Neural cell (in vitro differentiated cells): Measurements from ENCODE around the gene FARSA. TPM values are rescaled to one million over a fixed set of nuclear protein-coding genes. Genes with fewer than 3 reads are reported as not detected.

Source experiments
- H2AFZ ChIP-seq: fragments of 200-600, 300-800 bp; sonication (generic), shearing (Covaris generic); 2 replicates; pipeline ENCODE4 v1.6.0; 2014; ENCODE audit warnings: low read depth, mild to moderate bottlenecking, antibody characterized with exemption, low read length, moderate library complexity
- H3F3A ChIP-seq: fragments of 200-600 bp; shearing (Covaris generic); 2 replicates; pipeline ENCODE4 v1.6.1; 2016; ENCODE audit warnings: mild to moderate bottlenecking, moderate library complexity, mixed read lengths, antibody characterized with exemption, low read length; ENCODE audit not compliant: insufficient read depth, poor library complexity, severe bottlenecking
- H3K27ac ChIP-seq: fragments of 200-600, 300-800 bp; sonication (generic), shearing (Covaris generic); 2 replicates; pipeline ENCODE4 v1.5.1; 2014; ENCODE audit warnings: mild to moderate bottlenecking, low read length, moderate library complexity
- H3K27me3 ChIP-seq: fragments of 300-800, 200-600 bp; sonication (generic), shearing (Covaris generic); 2 replicates; pipeline ENCODE4 v1.6.0; 2014; ENCODE audit warnings: mild to moderate bottlenecking, low read depth, low read length, moderate library complexity; ENCODE audit not compliant: insufficient read depth
- H3K36me3 ChIP-seq: fragments of 300-800, 200-600 bp; sonication (generic), shearing (Covaris generic); 2 replicates; pipeline ENCODE4 v1.5.1; 2014; ENCODE audit warnings: mild to moderate bottlenecking, antibody characterized with exemption, low read length, moderate library complexity; ENCODE audit not compliant: insufficient read depth
- H3K4me2 ChIP-seq: fragments of 300-800, 200-600 bp; sonication (generic), shearing (Covaris generic); 2 replicates; pipeline ENCODE4 v1.6.0; 2014; ENCODE audit warnings: mild to moderate bottlenecking, low read length
- H3K4me3 ChIP-seq: fragments of 300-800, 200-600 bp; sonication (generic), shearing (Covaris generic); 2 replicates; pipeline ENCODE4 v1.5.1; 2014; ENCODE audit warnings: mild to moderate bottlenecking, low read length, moderate library complexity
- H3K79me2 ChIP-seq: fragments of 200-600 bp; shearing (Covaris generic); replicated peaks from 2 replicates; pipeline ENCODE4 v1.6.0; 2014; ENCODE audit warnings: mild to moderate bottlenecking, low read length, moderate library complexity; ENCODE audit not compliant: insufficient read depth
- H3K9ac ChIP-seq: fragments of 300-800, 200-600 bp; sonication (generic), shearing (Covaris generic); 2 replicates; pipeline ENCODE4 v1.6.1; 2016; ENCODE audit warnings: mild to moderate bottlenecking, low read length, mixed read lengths
- H3K9me2 ChIP-seq: fragments of 200-600 bp; shearing (Covaris generic); 2 replicates; pipeline ENCODE4 v1.6.1; 2016; ENCODE audit warnings: mild to moderate bottlenecking, low read length, mixed read lengths; ENCODE audit not compliant: insufficient read depth
- H3K9me3 ChIP-seq: fragments of 200-600, 300-800 bp; sonication (generic), shearing (Covaris generic); 2 replicates; pipeline ENCODE4 v1.6.1; 2016; ENCODE audit warnings: mild to moderate bottlenecking, mixed run types, low read length, moderate library complexity, mixed read lengths
- H4K20me1 ChIP-seq: fragments of 200-600 bp; shearing (Covaris generic); 2 replicates; pipeline ENCODE4 v1.6.1; 2016; ENCODE audit warnings: mild to moderate bottlenecking, mixed run types; ENCODE audit not compliant: insufficient read depth
- EP300 ChIP-seq: fragments of 450-650 bp; conservative IDR thresholded peaks from 2 replicates; pipeline ENCODE4 v1.6.1; 2014; ENCODE audit warnings: antibody characterized with exemption, mild to moderate bottlenecking, moderate library complexity; ENCODE audit not compliant: poor library complexity, severe bottlenecking
- EZH2 ChIP-seq: fragments of 200-600, 300-800 bp; shearing (Covaris generic), sonication (generic); IDR thresholded peaks from 2 replicates; pipeline ENCODE4 v1.6.1; 2014; ENCODE audit warnings: antibody characterized with exemption, low read length, borderline replicate concordance, mild to moderate bottlenecking; ENCODE audit not compliant: insufficient read depth, poor library complexity, severe bottlenecking
- MXI1 ChIP-seq: fragments of 450-650 bp; conservative IDR thresholded peaks from 2 replicates; pipeline ENCODE4 v1.6.1; 2014; ENCODE audit warnings: antibody characterized with exemption, mild to moderate bottlenecking; ENCODE audit not compliant: poor library complexity, severe bottlenecking
- RAD21 ChIP-seq: fragments of 450-650 bp; conservative IDR thresholded peaks from 2 replicates; pipeline ENCODE4 v1.6.1; 2014; ENCODE audit warnings: antibody characterized with exemption, mild to moderate bottlenecking, moderate library complexity
- SMC3 ChIP-seq: fragments of 450-650 bp; conservative IDR thresholded peaks from 2 replicates; pipeline ENCODE4 v1.6.1; 2014; ENCODE audit warnings: antibody characterized with exemption, mild to moderate bottlenecking, moderate library complexity; ENCODE audit not compliant: poor library complexity
- TAF1 ChIP-seq: IDR thresholded peaks from 2 replicates; pipeline ENCODE4 v1.6.1; 2012; ENCODE audit warnings: low read depth
- polyA plus RNA-seq: library from polyadenylated mRNA; depleted of rRNA; stranded (reverse); fragments of >200 nt; gene quantifications from 2 replicates; pipeline ENCODE4 v1.2.3, GENCODE V29; 2014
- TF ChIP-seq, protein P1 (sequence below): IDR thresholded peaks from 2 replicates; pipeline ENCODE4 v1.6.1; 2012; ENCODE audit warnings: borderline replicate concordance
- TF ChIP-seq, protein P2 (sequence below): fragments of 450-650 bp; IDR thresholded peaks from 2 replicates; pipeline ENCODE4 v1.5.1; 2014; ENCODE audit warnings: antibody characterized with exemption, mild to moderate bottlenecking, moderate library complexity; ENCODE audit not compliant: poor library complexity, severe bottlenecking

Gene FARSA
- polyA plus RNA-seq, 1 donor from 2014 or later: 47.6 TPM

DNA sequence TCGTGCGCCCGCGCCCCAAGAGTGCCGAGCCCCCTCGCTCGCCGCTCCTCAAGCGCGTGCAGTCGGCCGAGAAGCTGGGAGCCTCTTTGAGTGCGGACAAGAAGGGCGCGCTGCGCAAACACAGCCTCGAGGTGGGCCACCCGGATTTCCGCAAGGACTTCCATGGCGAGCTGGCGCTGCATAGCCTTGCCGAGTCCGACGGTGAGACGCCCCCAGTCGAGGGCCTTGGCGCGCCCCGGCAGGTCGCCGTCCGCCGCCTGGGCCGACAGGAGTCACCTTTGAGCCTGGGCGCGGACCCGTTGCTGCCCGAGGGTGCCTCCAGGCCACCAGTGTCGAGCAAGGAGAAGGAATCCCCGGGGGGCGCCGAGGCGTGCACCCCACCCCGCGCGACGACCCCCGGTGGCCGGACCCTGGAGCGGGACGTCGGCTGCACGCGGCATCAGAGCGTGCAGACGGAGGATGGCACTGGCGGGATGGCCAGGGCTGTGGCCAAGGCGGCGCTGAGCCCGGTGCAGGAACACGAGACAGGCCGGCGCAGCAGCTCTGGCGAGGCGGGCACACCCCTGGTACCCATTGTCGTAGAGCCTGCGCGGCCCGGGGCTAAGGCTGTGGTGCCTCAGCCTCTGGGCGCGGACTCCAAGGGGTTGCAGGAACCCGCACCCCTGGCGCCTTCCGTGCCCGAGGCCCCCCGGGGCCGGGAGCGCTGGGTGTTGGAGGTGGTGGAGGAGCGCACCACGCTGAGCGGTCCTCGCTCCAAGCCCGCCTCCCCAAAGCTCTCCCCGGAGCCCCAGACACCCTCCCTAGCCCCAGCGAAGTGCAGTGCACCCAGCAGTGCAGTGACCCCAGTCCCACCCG lies 59.4 kb downstream of the FARSA start:
- peaks cover 6% of the 10 kb centered on the region for H3K36me3 ChIP-seq

GRCh38 chr19:12872941-12873890 lies 60.3 kb downstream of the FARSA start:
- H3F3A ChIP-seq: no peaks in the 10 kb centered on the region
- no peak overlapping the region for H2AFZ ChIP-seq
- H3K36me3 ChIP-seq: peaks cover 6% of the 10 kb centered on the region
- no peak overlapping the region for H3K9ac ChIP-seq
- H3K27me3 ChIP-seq: no peaks in the 10 kb centered on the region
- no peak overlapping the region for H3K4me2 ChIP-seq
- H3K9me2 ChIP-seq: no peaks in the 10 kb centered on the region
- no peaks in the 10 kb centered on the region for H4K20me1 ChIP-seq
- no peaks in the 10 kb centered on the region for H3K79me2 ChIP-seq
- H3K4me3 ChIP-seq: no peak overlapping the region
- no peak overlapping the region for H3K27ac ChIP-seq
- no peaks in the 10 kb centered on the region for H3K9me3 ChIP-seq
- TF ChIP-seq RAD21 (no peak), EP300 (no peak), SMC3 (no peak), EZH2 (no peak), MXI1 (no peak), TAF1 (no peak)
- TF ChIP-seq, protein P1, sequence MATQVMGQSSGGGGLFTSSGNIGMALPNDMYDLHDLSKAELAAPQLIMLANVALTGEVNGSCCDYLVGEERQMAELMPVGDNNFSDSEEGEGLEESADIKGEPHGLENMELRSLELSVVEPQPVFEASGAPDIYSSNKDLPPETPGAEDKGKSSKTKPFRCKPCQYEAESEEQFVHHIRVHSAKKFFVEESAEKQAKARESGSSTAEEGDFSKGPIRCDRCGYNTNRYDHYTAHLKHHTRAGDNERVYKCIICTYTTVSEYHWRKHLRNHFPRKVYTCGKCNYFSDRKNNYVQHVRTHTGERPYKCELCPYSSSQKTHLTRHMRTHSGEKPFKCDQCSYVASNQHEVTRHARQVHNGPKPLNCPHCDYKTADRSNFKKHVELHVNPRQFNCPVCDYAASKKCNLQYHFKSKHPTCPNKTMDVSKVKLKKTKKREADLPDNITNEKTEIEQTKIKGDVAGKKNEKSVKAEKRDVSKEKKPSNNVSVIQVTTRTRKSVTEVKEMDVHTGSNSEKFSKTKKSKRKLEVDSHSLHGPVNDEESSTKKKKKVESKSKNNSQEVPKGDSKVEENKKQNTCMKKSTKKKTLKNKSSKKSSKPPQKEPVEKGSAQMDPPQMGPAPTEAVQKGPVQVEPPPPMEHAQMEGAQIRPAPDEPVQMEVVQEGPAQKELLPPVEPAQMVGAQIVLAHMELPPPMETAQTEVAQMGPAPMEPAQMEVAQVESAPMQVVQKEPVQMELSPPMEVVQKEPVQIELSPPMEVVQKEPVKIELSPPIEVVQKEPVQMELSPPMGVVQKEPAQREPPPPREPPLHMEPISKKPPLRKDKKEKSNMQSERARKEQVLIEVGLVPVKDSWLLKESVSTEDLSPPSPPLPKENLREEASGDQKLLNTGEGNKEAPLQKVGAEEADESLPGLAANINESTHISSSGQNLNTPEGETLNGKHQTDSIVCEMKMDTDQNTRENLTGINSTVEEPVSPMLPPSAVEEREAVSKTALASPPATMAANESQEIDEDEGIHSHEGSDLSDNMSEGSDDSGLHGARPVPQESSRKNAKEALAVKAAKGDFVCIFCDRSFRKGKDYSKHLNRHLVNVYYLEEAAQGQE: no peak

More for the DNA sequence above, 59.4 kb downstream of the FARSA start:
- no peaks in the 10 kb centered on the region for H3K9me2 ChIP-seq
- H3K9ac ChIP-seq: no peak overlapping the region
- no peaks in the 10 kb centered on the region for H4K20me1 ChIP-seq
- no peaks in the 10 kb centered on the region for H3K9me3 ChIP-seq
- no peak overlapping the region for H3K4me3 ChIP-seq
- H3K27me3 ChIP-seq: no peaks in the 10 kb centered on the region
- H2AFZ ChIP-seq: no peak overlapping the region
- H3K79me2 ChIP-seq: no peaks in the 10 kb centered on the region
- no peak for TF ChIP-seq RAD21
- no peak for TF ChIP-seq EZH2
- TF ChIP-seq, protein P1: no peak
- TF ChIP-seq MXI1: no peak
- no peak for TF ChIP-seq EP300
- TF ChIP-seq, protein P2, sequence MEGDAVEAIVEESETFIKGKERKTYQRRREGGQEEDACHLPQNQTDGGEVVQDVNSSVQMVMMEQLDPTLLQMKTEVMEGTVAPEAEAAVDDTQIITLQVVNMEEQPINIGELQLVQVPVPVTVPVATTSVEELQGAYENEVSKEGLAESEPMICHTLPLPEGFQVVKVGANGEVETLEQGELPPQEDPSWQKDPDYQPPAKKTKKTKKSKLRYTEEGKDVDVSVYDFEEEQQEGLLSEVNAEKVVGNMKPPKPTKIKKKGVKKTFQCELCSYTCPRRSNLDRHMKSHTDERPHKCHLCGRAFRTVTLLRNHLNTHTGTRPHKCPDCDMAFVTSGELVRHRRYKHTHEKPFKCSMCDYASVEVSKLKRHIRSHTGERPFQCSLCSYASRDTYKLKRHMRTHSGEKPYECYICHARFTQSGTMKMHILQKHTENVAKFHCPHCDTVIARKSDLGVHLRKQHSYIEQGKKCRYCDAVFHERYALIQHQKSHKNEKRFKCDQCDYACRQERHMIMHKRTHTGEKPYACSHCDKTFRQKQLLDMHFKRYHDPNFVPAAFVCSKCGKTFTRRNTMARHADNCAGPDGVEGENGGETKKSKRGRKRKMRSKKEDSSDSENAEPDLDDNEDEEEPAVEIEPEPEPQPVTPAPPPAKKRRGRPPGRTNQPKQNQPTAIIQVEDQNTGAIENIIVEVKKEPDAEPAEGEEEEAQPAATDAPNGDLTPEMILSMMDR: no peak
- H3K4me2 ChIP-seq: no peak overlapping the region
- no peaks in the 10 kb centered on the region for H3F3A ChIP-seq
- H3K27ac ChIP-seq: no peak overlapping the region
